DMS53 treated with DMSO at 0.1 percent for 48 hours (cell line): ENCODE results near the gene FARSB.
"Not testable (repeated sequence)": the region's sequence is repeated elsewhere in the genome, so short reads cannot be mapped to it uniquely, and the experiment has no call there.

Experiments
- DNase-seq: peaks from one replicate; lab custom pipeline; 2025; ENCODE audit not compliant: unreplicated experiment; lab: John Stamatoyannopoulos, UW

FARSB gene

DNA sequence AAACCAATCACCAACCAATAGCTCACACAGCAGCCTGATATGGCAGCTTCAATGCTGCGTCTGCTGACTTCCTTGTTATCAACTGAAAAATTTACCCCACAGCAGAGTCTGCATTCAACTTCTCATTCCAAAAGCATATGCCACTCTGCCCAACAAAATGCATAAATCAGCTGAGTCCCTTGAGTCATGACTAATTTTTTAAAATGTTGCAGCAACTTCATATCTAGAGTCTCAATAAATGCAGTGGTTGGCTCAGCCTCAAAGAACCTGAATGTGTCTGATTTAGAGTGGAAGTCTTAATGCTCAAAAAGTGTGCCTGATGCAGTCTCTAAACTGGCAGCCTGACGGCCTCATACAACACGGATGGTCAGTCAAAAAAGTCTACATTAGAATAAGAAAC, 46.5 kb downstream of the FARSB start:
- no peak for DNase-seq

DNA sequence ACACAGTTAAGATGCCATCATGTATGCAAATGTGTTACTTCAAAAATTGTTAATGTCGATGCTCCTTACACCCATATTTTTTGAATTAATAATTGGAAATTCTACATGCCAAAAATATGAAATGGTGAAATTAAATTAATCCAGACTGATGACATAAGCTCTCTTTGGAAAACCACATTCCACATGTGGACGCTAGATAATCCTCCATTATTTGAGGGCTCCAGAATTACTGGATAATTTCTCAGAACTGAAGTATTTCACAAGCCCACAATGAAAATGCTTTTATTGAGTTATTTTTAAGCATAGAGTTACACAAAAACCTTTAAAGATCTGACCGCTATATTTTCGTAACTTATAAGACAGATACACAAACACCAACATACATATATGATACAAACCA, 47.8 kb downstream of the FARSB start:
- no peak for DNase-seq

DNA sequence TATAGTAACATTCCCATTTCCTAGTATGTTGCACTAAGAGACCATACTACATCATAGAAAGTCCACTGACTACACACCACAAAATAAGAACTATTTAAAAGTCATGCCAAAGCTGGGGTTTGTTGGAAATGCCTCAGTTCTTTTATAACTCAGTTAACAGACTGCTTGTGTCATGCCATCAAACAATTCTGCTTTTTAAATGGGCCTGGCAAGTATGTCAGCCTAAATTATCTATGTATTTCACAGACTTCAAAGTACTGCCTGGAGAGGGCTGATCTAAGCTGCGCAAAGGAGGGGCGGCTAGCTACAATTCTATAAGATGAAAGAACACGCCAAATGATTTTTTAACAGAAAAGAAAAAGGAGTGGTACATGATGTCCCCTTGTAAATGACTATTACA, 49.6 kb downstream of the FARSB start:
- DNase-seq: no peak

DNA sequence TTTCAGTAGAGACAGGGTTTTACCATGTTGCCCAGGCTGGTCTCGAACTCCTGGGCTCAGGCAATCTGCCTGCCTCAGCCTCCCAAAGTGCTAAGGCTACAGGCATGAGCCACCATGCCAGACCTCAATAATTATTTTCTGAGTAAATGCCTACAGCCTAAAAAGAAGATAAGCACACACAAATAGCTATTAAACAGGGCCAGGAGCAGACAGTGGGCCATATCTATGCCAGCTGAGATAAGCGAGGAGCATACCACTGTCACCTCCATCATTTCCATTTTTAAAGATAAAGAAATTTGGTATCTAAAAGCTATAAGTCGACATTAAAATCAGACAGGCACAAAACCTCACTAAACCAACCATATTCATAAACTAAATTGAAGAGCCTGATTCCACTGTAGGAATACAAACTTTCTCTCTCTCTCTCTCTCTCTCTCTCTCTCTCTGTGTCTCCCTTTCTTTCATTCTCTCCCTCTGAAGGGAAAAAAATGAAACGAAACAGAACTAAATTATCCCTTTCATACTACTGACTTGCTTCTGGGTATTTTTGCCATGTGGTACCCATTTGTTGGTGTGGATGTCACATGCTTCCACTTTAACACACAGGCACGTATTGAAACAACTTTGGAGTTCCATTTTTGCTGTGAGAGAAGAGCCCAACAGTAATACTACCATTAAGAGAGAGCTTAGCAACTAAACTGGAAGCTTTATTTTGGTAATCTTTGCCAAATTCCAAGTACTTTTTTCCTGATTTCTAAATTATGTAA, 51.0 kb downstream of the FARSB start:
- DNase-seq: no peak

DNA sequence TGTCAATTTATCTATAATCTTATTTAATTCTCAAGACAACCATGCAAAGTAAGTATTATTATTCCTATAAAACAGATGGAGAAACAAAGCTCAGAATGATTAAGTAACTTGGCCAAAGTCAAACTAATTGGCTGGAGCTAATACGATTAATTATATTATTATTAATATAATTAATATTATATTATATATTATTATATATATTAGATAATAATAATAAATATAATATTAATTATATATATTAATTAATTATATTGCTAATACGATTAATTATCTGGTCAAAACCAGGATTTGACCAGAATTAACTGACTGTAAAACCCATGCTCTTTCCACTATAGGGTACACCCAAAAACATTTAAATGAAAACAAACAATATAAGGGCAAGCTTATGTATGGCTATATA, 52.4 kb downstream of the FARSB start:
- no peak for DNase-seq

- no peak for DNase-seq
Measured at GRCh38 chr2:222598611-222599010, 57.3 kb downstream of the FARSB start.

GRCh38 chr2:222595581-222595980, 60.3 kb downstream of the FARSB start:
- no peak for DNase-seq

GRCh38 chr2:222594679-222595078, 61.2 kb downstream of the FARSB start:
- no peak for DNase-seq

GRCh38 chr2:222592176-222592575, 63.7 kb downstream of the FARSB start:
- DNase-seq: no peak

DNA sequence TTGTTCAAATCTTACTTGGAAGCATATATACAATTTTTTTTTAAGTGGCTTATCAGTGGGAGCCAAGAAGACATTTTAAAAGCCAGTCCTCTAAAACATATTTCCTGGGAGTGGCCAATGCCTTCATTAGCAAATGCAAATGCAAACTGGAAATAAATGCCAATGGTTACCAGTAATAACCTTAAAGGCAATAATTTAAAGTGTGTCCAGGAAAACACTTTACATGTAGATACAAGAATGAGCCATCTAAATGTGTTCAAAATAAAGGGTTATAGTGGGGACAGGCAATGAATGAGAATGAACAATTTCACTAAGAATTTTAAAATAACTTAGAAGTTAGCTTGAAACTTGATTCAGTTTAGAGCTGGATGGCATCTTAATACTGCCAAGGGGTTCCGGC, 64.2 kb downstream of the FARSB start:
- no peak for DNase-seq

GRCh38 chr2:222584589-222584988, 71.3 kb downstream of the FARSB start:
- not testable (repeated sequence) for DNase-seq

- no peak for DNase-seq
Measured at GRCh38 chr2:222582928-222583327, 73.0 kb downstream of the FARSB start.

GRCh38 chr2:222577341-222577740, 78.6 kb downstream of the FARSB start:
- no peak for DNase-seq

GRCh38 chr2:222576171-222577081, 79.5 kb downstream of the FARSB start:
- DNase-seq: no peak

- DNase-seq: no peak
Measured at GRCh38 chr2:222575618-222576017, 80.3 kb downstream of the FARSB start.

GRCh38 chr2:222572751-222573174, 83.1 kb downstream of the FARSB start:
- peak; percentile 6 for DNase-seq

DNA sequence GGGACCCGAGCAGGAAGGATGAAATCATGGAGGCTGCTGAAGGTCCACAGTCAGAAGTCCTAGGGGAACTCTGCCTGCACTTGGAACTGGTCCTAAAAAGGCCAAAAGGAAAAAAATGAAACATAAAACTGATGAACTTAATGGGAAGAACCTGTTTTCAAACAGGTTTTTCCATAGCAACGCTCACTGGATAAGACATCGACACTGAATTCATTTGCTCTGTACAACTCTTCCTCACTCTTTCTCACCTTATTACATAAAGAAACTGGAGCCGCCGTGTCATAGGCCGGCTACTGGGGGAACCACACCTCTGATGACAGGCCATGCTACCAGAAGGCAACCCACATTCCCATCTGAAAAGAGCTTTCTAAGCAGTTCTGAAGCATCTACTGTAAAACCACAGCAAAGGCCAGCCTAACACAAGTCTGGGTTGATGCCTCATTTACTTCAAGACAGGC, 83.6 kb downstream of the FARSB start:
- DNase-seq: peak; percentile 19

DNA sequence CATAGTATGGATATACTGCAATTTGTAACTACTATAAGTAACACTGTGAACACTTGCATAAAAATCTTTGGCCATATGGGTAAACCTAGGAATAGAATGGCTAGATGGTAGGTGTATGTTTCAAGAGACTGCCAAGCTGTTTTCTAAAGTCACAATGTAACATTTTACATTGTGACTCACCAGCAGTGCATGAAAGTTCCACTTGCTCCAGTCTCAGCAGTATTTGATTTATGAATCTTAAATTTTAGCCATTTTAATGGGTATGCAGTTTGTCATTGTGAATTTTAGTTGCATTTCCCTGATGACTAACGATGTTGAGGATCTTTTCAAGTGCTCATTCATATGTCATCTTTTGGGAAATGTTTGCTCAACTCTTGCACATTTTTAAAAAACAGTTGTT, 86.1 kb downstream of the FARSB start:
- DNase-seq: no peak

- no peak for DNase-seq
Measured at GRCh38 chr2:222568865-222569264, 87.0 kb downstream of the FARSB start.

DNA sequence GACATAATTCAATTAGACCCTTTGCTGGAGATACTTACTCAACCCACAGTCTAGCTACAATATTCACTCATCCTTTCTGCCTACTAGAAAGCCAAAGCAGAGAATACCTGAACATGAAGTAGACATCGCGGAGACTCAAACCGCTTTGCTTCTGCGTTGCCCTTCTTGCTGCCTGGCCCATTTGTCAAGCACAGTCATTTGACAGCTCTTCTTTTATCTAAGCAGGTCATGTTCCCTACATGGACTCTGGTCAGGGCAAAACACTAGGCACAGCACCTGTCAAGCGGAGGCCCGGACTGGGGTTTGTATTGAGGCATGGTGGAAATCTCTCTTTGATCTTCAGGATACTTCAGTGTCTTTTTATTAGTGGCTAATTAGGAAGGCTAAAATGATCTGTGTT, 89.7 kb downstream of the FARSB start:
- DNase-seq: no peak

DNA sequence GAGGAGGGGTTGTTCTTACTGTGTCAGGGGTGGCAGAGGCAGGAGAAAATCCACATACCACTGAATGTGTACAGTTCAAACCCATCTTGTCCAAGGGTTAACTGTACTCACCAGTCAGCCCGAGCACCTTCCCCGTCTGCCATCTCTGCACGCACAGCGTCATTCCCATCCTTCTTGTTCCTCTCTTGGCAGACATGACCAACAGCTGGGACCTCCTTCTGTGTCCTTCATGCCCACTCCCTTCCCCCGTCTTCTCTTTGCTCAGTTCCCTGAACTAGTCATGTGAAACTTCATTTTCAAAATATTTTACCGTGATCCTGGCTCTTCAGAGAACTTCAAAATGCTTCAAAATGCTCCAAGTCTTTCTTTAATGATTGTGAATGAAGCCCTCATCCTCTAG, 92.0 kb downstream of the FARSB start:
- no peak for DNase-seq

- no peak for DNase-seq
Measured at GRCh38 chr2:222563106-222563718, 92.7 kb downstream of the FARSB start.
